Adipose tissue (tissue), 3 donors: Measurements from ENCODE around the gene ONECUT1. TPM values are rescaled to one million over a fixed set of nuclear protein-coding genes. Genes with fewer than 3 reads are reported as not detected.
"Not testable (repeated sequence)": the region's sequence is repeated elsewhere in the genome, so short reads cannot be mapped to it uniquely, and the experiment has no call there.

ENCODE experiments used
- H3K27ac ChIP-seq: one replicate; pipeline ENCODE4 v1.5.1; 2013; ENCODE audit warnings: low read depth, low read length
- WGBS, 3 donors: extraction: QIAGEN DNeasy Blood & Tissue Kit; methylation state at CpG; one replicate each; pipeline ENCODE4 v1.1.7; 2013; 5-methylcytosine and 5-hydroxymethylcytosine counted together
- polyA plus RNA-seq, 3 donors: library from polyadenylated mRNA; stranded (reverse); fragments of 200-250 nt; gene quantifications; one replicate each; pipeline ENCODE4 v1.2.3, GENCODE V29; 2013
- donor health status: healthy with polysubstance abuse.
- donor health status: Bipolar disorder and iron deficiency.
- donor health status: healthy.

Gene ONECUT1
- polyA plus RNA-seq, result 1 to 10 TPM in 1 of 3 donors, not detected in 2; 6.5 TPM

GRCh38 chr15:52790169-52790708 lies at the start of gene ONECUT1:
Gene ONECUT1, minus strand, starts transcription at chr15:52790336. Its CDS starts 452 bp downstream, at chr15:52789884.
- H3K27ac ChIP-seq, result no peak within 1 kb of the TSS
- 0 to 1% (median 0%) methylated on average over 48 to 64 of the region's 64 CpGs for WGBS, 3 donors

GRCh38 chr15:52834379-52834778 lies 44.2 kb upstream of the ONECUT1 start:
- H3K27ac ChIP-seq, result no peak overlapping the region
- 76 to 86% (median 78%) methylated on average over 3 of the region's 3 CpGs for WGBS, 3 donors

GRCh38 chr15:52824169-52824942 lies 34.2 kb upstream of the ONECUT1 start:
- H3K27ac ChIP-seq, result not testable (repeated sequence)
- 79 to 81% (median 79%) methylated on average over 14 of the region's 14 CpGs for WGBS, 3 donors

GRCh38 chr15:52822475-52822874 lies 32.3 kb upstream of the ONECUT1 start:
- 69 to 81% (median 71%) methylated on average over 2 of the region's 2 CpGs for WGBS, 3 donors
- H3K27ac ChIP-seq, result no peak overlapping the region

GRCh38 chr15:52819253-52819652 lies 29.1 kb upstream of the ONECUT1 start:
- WGBS, 3 donors, result 83 to 91% (median 87%) methylated on average over 4 of the region's 4 CpGs
- no peak overlapping the region for H3K27ac ChIP-seq

- 43 to 89% (median 50%) methylated on average over 1 of the region's 1 CpG for WGBS, 3 donors
- H3K27ac ChIP-seq, result not testable (repeated sequence)
Measured at GRCh38 chr15:52815899-52816298, 25.8 kb upstream of the ONECUT1 start.

- H3K27ac ChIP-seq, result no peak overlapping the region
- WGBS, 3 donors, result 67 to 82% (median 79%) methylated on average over 2 of the region's 2 CpGs
Measured at GRCh38 chr15:52808996-52809395, 18.9 kb upstream of the ONECUT1 start.

- no peak overlapping the region for H3K27ac ChIP-seq
- 46 to 78% (median 59%) methylated on average over 1 of the region's 1 CpG for WGBS, 3 donors
Measured at GRCh38 chr15:52808441-52808840, 18.3 kb upstream of the ONECUT1 start.

GRCh38 chr15:52806284-52806655 lies 16.1 kb upstream of the ONECUT1 start:
- H3K27ac ChIP-seq, result no peak overlapping the region
- 21 to 53% (median 23%) methylated on average over 9 of the region's 9 CpGs for WGBS, 3 donors

- WGBS, 3 donors, result 3 to 36% (median 6%) methylated on average over 93 of the region's 93 CpGs
- no peak overlapping the region for H3K27ac ChIP-seq
Measured at GRCh38 chr15:52805351-52806283, 15.5 kb upstream of the ONECUT1 start.

- no peak overlapping the region for H3K27ac ChIP-seq
- WGBS, 3 donors, result 3 to 12% (median 3%) methylated on average over 25 of the region's 25 CpGs
Measured at GRCh38 chr15:52804526-52805081, 14.5 kb upstream of the ONECUT1 start.

GRCh38 chr15:52803467-52804306 lies 13.6 kb upstream of the ONECUT1 start:
- 3 to 8% (median 3%) methylated on average over 40 to 49 of the region's 49 CpGs for WGBS, 3 donors
- no peak overlapping the region for H3K27ac ChIP-seq

GRCh38 chr15:52803108-52803466 lies 13.0 kb upstream of the ONECUT1 start:
- 13 to 26% (median 16%) methylated on average over 8 of the region's 8 CpGs for WGBS, 3 donors

GRCh38 chr15:52802110-52802509 lies 12.0 kb upstream of the ONECUT1 start:
- H3K27ac ChIP-seq, result no peak overlapping the region
- WGBS, 3 donors, result 23 to 67% (median 25%) methylated on average over 2 of the region's 2 CpGs

More at GRCh38 chr15:52803108-52803466, 13.0 kb upstream of the ONECUT1 start:
- H3K27ac ChIP-seq, result no peak overlapping the region

- WGBS, 3 donors, result 34 to 70% (median 34%) methylated on average over 14 of the region's 14 CpGs
Measured at GRCh38 chr15:52801748-52802085, 11.6 kb upstream of the ONECUT1 start.

GRCh38 chr15:52800828-52801747 lies 11.0 kb upstream of the ONECUT1 start:
- 14 to 70% (median 15%) methylated on average over 44 of the region's 44 CpGs for WGBS, 3 donors
- H3K27ac ChIP-seq, result no peak overlapping the region

More at GRCh38 chr15:52801748-52802085, 11.6 kb upstream of the ONECUT1 start:
- no peak overlapping the region for H3K27ac ChIP-seq
